K562 (cell line): ENCODE results near the gene JSRP1. TPM values are rescaled to one million over a fixed set of nuclear protein-coding genes. Genes with fewer than 3 reads are reported as not detected.

Experiments used
- CHD2 ChIP-seq: IDR thresholded peaks from 2 replicates; pipeline ENCODE4 v1.6.1; 2011; ENCODE audit warnings: low read depth, low read length
- HNRNPL ChIP-seq: fragments of 200-400 bp; formaldehyde crosslinking; IDR thresholded peaks from 2 replicates; pipeline ENCODE4 v1.6.1; 2017; ENCODE audit warnings: low read depth, mild to moderate bottlenecking, low read length
- MCM2 ChIP-seq: fragments of 450-650 bp; IDR thresholded peaks from 2 replicates; pipeline ENCODE4 v1.6.1; 2017; ENCODE audit warnings: low read depth, mild to moderate bottlenecking
- MIER1 ChIP-seq: fragments of 450-650 bp; IDR thresholded peaks from 2 replicates; pipeline ENCODE4 v1.6.1; 2016; ENCODE audit warnings: antibody characterized with exemption, mild to moderate bottlenecking, low read depth
- NFE2 ChIP-seq: IDR thresholded peaks from 2 replicates; pipeline ENCODE4 v1.6.1; 2014; ENCODE audit warnings: antibody characterized with exemption, low read depth
- NFXL1 ChIP-seq: fragments of 450-650 bp; formaldehyde crosslinking; IDR thresholded peaks from 2 replicates; pipeline ENCODE4 v1.4.0; 2021; ENCODE audit warnings: mild to moderate bottlenecking
- PRMT5 ChIP-seq: sonication (generic); formaldehyde crosslinking; IDR thresholded peaks from 2 replicates; pipeline ENCODE4 v1.5.0; 2020; ENCODE audit warnings: missing genetic modification reagents
- SAP30 ChIP-seq: fragments of 200-600 bp; sonication (generic); IDR thresholded peaks from 2 replicates; pipeline ENCODE4 v1.6.1; 2012; ENCODE audit warnings: borderline replicate concordance, low read depth, mild to moderate bottlenecking, moderate library complexity, low read length, control low read depth, inconsistent platforms; ENCODE audit not compliant: insufficient read depth, poor library complexity, severe bottlenecking
- SRF ChIP-seq, 2 experiments: fragments of 250-450, 450-650 bp in 1 of 2; sonication (Bioruptor Pico) in 1 of 2; sonication (generic) in 1 of 2; formaldehyde crosslinking; IDR thresholded peaks; 2 replicates each; pipeline versions ENCODE4 v1.5.0 to v1.5.1; 2020 to 2022; ENCODE audit warnings: mild to moderate bottlenecking in 1 of 2, missing genetic modification reagents in 1 of 2
- TEAD1 ChIP-seq, 2 experiments: fragments of 450-650 bp in 1 of 2; sonication (generic) in 1 of 2; formaldehyde crosslinking; IDR thresholded peaks; 2 replicates each; pipeline versions ENCODE4 v1.4.0 to v1.8.0; 2020 to 2022; ENCODE audit warnings: mild to moderate bottlenecking in 2 of 2, missing genetic modification reagents in 1 of 2
- ZBTB7A ChIP-seq: IDR thresholded peaks from 2 replicates; pipeline ENCODE4 v1.6.1; 2011; ENCODE audit warnings: low read depth, mild to moderate bottlenecking, low read length, moderate library complexity, borderline replicate concordance; ENCODE audit not compliant: control insufficient read depth
- ZFPM2 ChIP-seq: fragments of 250-450 bp; sonication (Bioruptor Pico); IDR thresholded peaks from 2 replicates; pipeline ENCODE4 v1.5.1; 2022; ENCODE audit warnings: mild to moderate bottlenecking
- ZNF12 ChIP-seq: sonication (generic); formaldehyde crosslinking; IDR thresholded peaks from 2 replicates; pipeline ENCODE4 v1.4.0; 2020; ENCODE audit warnings: mild to moderate bottlenecking, missing genetic modification reagents
- ZNF23 ChIP-seq: fragments of 250-450 bp; sonication (Bioruptor Pico); IDR thresholded peaks from 2 replicates; pipeline ENCODE4 v1.4.0; 2020; ENCODE audit warnings: mild to moderate bottlenecking
- ZNF384 ChIP-seq: IDR thresholded peaks from 2 replicates; pipeline ENCODE4 v1.6.1; 2012; ENCODE audit warnings: low read depth, low read length, improper control_type of control experiment
- ZNF436 ChIP-seq: fragments of 250-450, 450-650 bp; sonication (Bioruptor Pico); formaldehyde crosslinking; IDR thresholded peaks from 2 replicates; pipeline ENCODE4 v1.7.0; 2020; ENCODE audit warnings: mild to moderate bottlenecking
- ZNF75A ChIP-seq: fragments of 450-650 bp; formaldehyde crosslinking; IDR thresholded peaks from 2 replicates; pipeline ENCODE4 v1.4.0; 2020; ENCODE audit warnings: mild to moderate bottlenecking
- polyA plus RNA-seq, 8 experiments: library from polyadenylated mRNA; depleted of rRNA in 4 of 8; stranded (reverse) in 5 of 8; unstranded in 3 of 8; fragments of >200 nt; fragmentation: Nextera tagmentation in 2 of 8; fragmentation: Illumina TruSeq in 1 of 8; extraction: Ambion mirVana in 2 of 8; extraction: Trizol in 1 of 8; gene quantifications; 2 replicates each; pipeline versions ENCODE4 v1.2.1 to v1.2.3, GENCODE V29; 2011 to 2014; ENCODE audit warnings: inconsistent platforms in 1 of 8, missing spikeins in 1 of 8
- total RNA-seq, 7 experiments: library from RNA; depleted of rRNA in 6 of 7; stranded (reverse); fragments of >200 nt in 6 of 7; fragmentation: Illumina TruSeq in 2 of 7; extraction: Trizol in 2 of 7; gene quantifications; 2 replicates each; pipeline versions ENCODE4 v1.2.1 to v1.2.3, GENCODE V29; 2011 to 2021; ENCODE audit warnings: low replicate concordance in 1 of 7
- TF ChIP-seq, protein P1 (sequence below), 2 experiments: fragments of 450-650 bp in 1 of 2; sonication (generic) in 1 of 2; formaldehyde crosslinking; conservative IDR thresholded peaks; 2 replicates each; pipeline versions ENCODE4 v1.4.0 to v1.8.1; 2020 to 2022; ENCODE audit warnings: mild to moderate bottlenecking in 1 of 2, missing genetic modification reagents in 1 of 2
- TF ChIP-seq, protein P2 (sequence below): sonication (generic); formaldehyde crosslinking; IDR thresholded peaks from 2 replicates; pipeline ENCODE4 v1.8.1; 2023; ENCODE audit warnings: mild to moderate bottlenecking, missing genetic modification reagents
- TF ChIP-seq, protein P3 (sequence below): fragments of 250-450 bp; sonication (Bioruptor Pico); IDR thresholded peaks from 2 replicates; pipeline ENCODE4 v1.8.0; 2021; ENCODE audit warnings: moderate library complexity, mild to moderate bottlenecking, inconsistent platforms
- TF ChIP-seq, protein P4 (sequence below): fragments of 250-450 bp; sonication (Bioruptor Pico); IDR thresholded peaks from 2 replicates; pipeline ENCODE4 v1.4.0; 2020; ENCODE audit warnings: borderline replicate concordance
- TF ChIP-seq, protein P5 (sequence below): fragments of 450-650 bp; IDR thresholded peaks from 2 replicates; pipeline ENCODE4 v1.7.0; 2016; ENCODE audit warnings: borderline replicate concordance

Gene JSRP1
- total and polyA plus RNA-seq, 9 of the 15 experiments (the other 6 are each of a cell fraction or from before 2014, with no cell fraction given): 0.08 to 1.2 (median 0.51) TPM; not detected in 4

DNA sequence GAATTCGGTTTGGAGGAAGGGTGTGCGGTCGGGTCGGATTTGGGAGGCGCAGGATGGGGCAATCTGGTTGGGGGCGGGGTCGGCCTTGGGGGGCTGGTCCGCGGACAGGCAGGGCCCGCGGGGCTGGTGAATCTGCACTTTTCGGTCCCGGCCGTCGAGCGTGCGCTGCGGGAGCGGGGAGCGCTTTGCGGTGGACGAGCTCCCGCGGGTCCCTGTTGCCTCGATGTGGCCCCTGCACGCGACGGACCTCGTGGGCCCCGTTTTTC lies 13.9 kb upstream of the JSRP1 start (continued):
- TF ChIP-seq SAP30 (no peak), NFXL1 (CRISPR knock-in tag) (no peak), NFE2 (peak; percentile 43; the same call in 1 of the 2 replicates), ZNF75A (CRISPR knock-in tag) (no peak), MIER1 (no peak), ZNF12 (CRISPR knock-in tag) (no peak; the same call in 1 of the 2 replicates), CHD2 (no peak), TEAD1 (CRISPR knock-in tag; IDR thresholded peaks at IDR 0.05) (no peak), ZNF384 (no peak), ZNF23 (CRISPR knock-in tag) (no peak), MCM2 (no peak), SRF (CRISPR knock-in tag; IDR thresholded peaks at IDR 0.05) (no peak), ZBTB7A (peak; percentile 38; the same call in 1 of the 2 replicates), PRMT5 (CRISPR knock-in tag) (0 out of 2 replicates have a peak, but pooled peaks have one; percentile 35), ZNF436 (CRISPR knock-in tag) (no peak), ZFPM2 (CRISPR knock-in tag) (no peak), HNRNPL (0 out of 2 replicates have a peak, but pooled peaks have one; percentile 42)
- TF ChIP-seq, protein P1, sequence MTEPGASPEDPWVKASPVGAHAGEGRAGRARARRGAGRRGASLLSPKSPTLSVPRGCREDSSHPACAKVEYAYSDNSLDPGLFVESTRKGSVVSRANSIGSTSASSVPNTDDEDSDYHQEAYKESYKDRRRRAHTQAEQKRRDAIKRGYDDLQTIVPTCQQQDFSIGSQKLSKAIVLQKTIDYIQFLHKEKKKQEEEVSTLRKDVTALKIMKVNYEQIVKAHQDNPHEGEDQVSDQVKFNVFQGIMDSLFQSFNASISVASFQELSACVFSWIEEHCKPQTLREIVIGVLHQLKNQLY (CRISPR knock-in tag; conservative IDR thresholded peaks at IDR 0.05): no peak
- TF ChIP-seq, protein P2, sequence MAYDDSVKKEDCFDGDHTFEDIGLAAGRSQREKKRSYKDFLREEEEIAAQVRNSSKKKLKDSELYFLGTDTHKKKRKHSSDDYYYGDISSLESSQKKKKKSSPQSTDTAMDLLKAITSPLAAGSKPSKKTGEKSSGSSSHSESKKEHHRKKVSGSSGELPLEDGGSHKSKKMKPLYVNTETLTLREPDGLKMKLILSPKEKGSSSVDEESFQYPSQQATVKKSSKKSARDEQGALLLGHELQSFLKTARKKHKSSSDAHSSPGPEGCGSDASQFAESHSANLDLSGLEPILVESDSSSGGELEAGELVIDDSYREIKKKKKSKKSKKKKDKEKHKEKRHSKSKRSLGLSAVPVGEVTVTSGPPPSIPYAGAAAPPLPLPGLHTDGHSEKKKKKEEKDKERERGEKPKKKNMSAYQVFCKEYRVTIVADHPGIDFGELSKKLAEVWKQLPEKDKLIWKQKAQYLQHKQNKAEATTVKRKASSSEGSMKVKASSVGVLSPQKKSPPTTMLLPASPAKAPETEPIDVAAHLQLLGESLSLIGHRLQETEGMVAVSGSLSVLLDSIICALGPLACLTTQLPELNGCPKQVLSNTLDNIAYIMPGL: 0 out of 2 replicates have a peak, but pooled peaks have one; percentile 39
- TF ChIP-seq, protein P3, sequence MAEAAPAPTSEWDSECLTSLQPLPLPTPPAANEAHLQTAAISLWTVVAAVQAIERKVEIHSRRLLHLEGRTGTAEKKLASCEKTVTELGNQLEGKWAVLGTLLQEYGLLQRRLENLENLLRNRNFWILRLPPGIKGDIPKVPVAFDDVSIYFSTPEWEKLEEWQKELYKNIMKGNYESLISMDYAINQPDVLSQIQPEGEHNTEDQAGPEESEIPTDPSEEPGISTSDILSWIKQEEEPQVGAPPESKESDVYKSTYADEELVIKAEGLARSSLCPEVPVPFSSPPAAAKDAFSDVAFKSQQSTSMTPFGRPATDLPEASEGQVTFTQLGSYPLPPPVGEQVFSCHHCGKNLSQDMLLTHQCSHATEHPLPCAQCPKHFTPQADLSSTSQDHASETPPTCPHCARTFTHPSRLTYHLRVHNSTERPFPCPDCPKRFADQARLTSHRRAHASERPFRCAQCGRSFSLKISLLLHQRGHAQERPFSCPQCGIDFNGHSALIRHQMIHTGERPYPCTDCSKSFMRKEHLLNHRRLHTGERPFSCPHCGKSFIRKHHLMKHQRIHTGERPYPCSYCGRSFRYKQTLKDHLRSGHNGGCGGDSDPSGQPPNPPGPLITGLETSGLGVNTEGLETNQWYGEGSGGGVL: no peak
- TF ChIP-seq, protein P4, sequence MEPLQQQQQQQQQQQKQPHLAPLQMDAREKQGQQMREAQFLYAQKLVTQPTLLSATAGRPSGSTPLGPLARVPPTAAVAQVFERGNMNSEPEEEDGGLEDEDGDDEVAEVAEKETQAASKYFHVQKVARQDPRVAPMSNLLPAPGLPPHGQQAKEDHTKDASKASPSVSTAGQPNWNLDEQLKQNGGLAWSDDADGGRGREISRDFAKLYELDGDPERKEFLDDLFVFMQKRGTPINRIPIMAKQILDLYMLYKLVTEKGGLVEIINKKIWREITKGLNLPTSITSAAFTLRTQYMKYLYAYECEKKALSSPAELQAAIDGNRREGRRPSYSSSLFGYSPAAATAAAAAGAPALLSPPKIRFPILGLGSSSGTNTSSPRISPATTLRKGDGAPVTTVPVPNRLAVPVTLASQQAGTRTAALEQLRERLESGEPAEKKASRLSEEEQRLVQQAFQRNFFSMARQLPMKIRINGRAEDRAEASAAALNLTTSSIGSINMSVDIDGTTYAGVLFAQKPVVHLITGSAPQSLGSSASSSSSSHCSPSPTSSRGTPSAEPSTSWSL: no peak
- TF ChIP-seq, protein P5, sequence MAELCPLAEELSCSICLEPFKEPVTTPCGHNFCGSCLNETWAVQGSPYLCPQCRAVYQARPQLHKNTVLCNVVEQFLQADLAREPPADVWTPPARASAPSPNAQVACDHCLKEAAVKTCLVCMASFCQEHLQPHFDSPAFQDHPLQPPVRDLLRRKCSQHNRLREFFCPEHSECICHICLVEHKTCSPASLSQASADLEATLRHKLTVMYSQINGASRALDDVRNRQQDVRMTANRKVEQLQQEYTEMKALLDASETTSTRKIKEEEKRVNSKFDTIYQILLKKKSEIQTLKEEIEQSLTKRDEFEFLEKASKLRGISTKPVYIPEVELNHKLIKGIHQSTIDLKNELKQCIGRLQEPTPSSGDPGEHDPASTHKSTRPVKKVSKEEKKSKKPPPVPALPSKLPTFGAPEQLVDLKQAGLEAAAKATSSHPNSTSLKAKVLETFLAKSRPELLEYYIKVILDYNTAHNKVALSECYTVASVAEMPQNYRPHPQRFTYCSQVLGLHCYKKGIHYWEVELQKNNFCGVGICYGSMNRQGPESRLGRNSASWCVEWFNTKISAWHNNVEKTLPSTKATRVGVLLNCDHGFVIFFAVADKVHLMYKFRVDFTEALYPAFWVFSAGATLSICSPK: 0 out of 2 replicates have a peak, but pooled peaks have one; percentile 13
